Activated CD8-positive, alpha-beta T cell treated with anti-CD3 and anti-CD28 coated beads, Interleukin-2, amount 10 ng/mL, durations not matched to agents 7 days and 5 days (primary cell): ENCODE measurements around the gene FOXP4. TPM values are rescaled to one million over a fixed set of nuclear protein-coding genes. Genes with fewer than 3 reads are reported as not detected.

Source experiments
- ATAC-seq: fragments of 150-1000 bp; cut with Tn5 transposase; one replicate; pipeline ENCODE4 v1.10.0; 2021; ENCODE audit warnings: moderate library complexity
- CTCF ChIA-PET: fragments of 350-600 bp; sonication (Branson Sonifier 250); formaldehyde crosslinking; loops from one replicate; lab custom pipeline; 2021; ENCODE audit warnings: antibody characterized with exemption; lab: Charles Lee
- POLR2A ChIA-PET: fragments of 350-600 bp; sonication (Branson Sonifier 250); formaldehyde crosslinking; loops from one replicate; lab custom pipeline; 2021; ENCODE audit warnings: antibody characterized with exemption; lab: Charles Lee
- DNase-seq: peaks from one replicate; pipeline ENCODE4 v3.0.0-alpha.2; 2020
- H3K27ac Mint-ChIP-seq: one replicate; pipeline ENCODE4 v1.8.0; 2021; ENCODE audit warnings: mild to moderate bottlenecking, mixed read lengths
- H3K27me3 Mint-ChIP-seq: one replicate; pipeline ENCODE4 v1.8.0; 2021; ENCODE audit warnings: low read depth, mixed read lengths
- H3K36me3 Mint-ChIP-seq: one replicate; pipeline ENCODE4 v1.8.0; 2021; ENCODE audit warnings: low read depth, mixed read lengths
- H3K4me1 Mint-ChIP-seq: one replicate; pipeline ENCODE4 v1.8.0; 2021; ENCODE audit warnings: low read depth, mixed read lengths
- H3K4me3 Mint-ChIP-seq: one replicate; pipeline ENCODE4 v1.8.0; 2021; ENCODE audit warnings: mild to moderate bottlenecking, mixed read lengths
- H3K9me3 Mint-ChIP-seq: one replicate; pipeline ENCODE4 v1.8.0; 2022; ENCODE audit warnings: mixed read lengths; ENCODE audit not compliant: insufficient read depth
- total RNA-seq, 2 experiments: library from RNA; stranded (reverse); gene quantifications; one replicate each; pipeline ENCODE4 v1.2.3, GENCODE V29; 2021

The FOXP4 gene
- total RNA-seq, 2 experiments from 2014 or later: 6.7 to 7.1 TPM

DNA sequence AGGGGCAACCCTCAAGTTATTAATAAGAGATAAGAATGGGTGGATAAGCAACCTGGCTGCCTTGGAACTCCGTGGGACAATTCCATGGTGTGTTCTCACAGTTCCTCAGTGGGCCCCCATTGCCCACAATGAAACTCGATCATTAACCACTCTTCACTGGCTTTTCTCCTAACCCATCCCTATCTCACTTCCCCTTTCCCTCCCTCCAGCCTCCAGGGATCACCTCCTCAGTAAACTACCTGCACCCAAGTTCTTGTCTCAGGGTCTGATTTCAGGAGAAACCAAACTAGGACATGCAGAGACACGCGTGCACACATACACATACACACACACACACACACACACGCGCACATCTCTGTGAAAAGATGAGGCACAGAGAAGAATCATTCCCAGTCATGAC, 37.7 kb upstream of the FOXP4 start:
- ATAC-seq: no peak
- Mint-ChIP-seq H3K9me3 (no peaks in the 10 kb centered on the region), H3K36me3 (no peaks in the 10 kb centered on the region), H3K4me3 (no peak overlapping the region), H3K27me3 (peaks cover 71% of the 10 kb centered on the region), H3K4me1 (peaks cover 12% of the 10 kb centered on the region), H3K27ac (no peak overlapping the region)
- ChIA-PET CTCF (interaction anchor here (1.1 kb wide), 1 partner anchor 21 kb away, joined by 3 read pairs; no protein-coding TSS in a partner anchor), POLR2A (no interaction called here)
- no peak for DNase-seq

DNA sequence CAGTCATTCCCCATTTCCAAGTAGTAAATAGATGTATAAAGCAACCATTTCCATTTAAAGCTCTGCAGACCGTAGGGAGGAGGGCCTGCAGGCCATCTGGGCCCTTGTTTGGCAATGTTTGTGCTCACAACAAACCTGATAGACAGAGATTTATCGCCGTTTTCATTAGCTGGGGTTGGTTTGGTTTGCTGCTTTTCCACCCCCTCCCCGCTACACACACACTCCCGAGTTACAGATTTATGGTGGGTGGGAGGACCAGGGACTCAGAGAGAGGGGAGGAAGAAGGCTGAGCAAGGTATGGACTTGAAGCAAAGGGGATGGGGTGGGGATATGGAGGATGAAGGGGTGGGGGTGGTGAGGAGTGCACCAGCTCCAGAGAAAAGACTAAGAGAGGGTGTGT, 36.6 kb upstream of the FOXP4 start:
- no peak overlapping the region for H3K27ac Mint-ChIP-seq
- H3K4me3 Mint-ChIP-seq: no peak overlapping the region

DNA sequence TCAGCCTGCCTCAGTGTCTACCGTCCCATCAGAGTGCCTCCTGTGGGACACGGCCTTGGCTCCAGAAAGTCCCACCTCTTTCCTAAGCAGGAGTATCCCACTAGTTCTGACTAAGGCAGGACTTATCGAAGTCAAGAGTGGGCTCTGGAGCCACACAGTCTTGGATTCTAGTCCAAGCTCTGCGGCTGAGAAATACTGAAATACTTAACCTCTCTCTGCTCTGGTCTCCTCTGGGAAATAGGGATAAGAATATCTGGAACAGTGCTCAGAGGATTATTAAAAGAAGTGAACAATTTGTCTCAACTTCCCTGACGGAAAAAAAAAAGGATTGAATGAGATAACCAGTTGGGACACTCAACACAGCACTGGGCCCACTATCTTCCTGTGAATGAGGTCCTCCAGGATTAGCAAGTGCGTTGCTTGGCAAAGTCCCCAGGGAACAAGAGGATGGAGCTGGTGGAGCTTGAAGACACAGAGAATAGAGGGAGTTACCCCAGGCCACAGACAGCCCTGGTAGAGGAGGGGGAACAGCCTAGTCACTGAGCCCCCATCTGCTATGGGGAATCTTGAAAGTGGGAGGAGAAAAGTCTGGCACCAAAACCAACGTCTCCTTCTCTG, 34.6 kb upstream of the FOXP4 start:
- H3K27ac Mint-ChIP-seq: no peak overlapping the region
- H3K27me3 Mint-ChIP-seq: peaks cover 57% of the 10 kb centered on the region
- no peaks in the 10 kb centered on the region for H3K9me3 Mint-ChIP-seq
- H3K4me3 Mint-ChIP-seq: no peak overlapping the region
- H3K36me3 Mint-ChIP-seq: no peaks in the 10 kb centered on the region
- DNase-seq (no peak), ATAC-seq (no peak)
- ChIA-PET POLR2A (no interaction called here), CTCF (interaction anchor here (1.0 kb wide), 1 partner anchor 87 kb away, joined by 3 read pairs; no protein-coding TSS in a partner anchor)
- H3K4me1 Mint-ChIP-seq: no peaks in the 10 kb centered on the region

More for the DNA sequence above, 36.6 kb upstream of the FOXP4 start:
- no peak for DNase-seq
- ChIA-PET CTCF (interaction anchor here (1.1 kb wide), 1 partner anchor 22 kb away, joined by 3 read pairs; no protein-coding TSS in a partner anchor), POLR2A (interaction anchor here (1.1 kb wide), 1 partner anchor 12 kb away, joined by 3 read pairs; no protein-coding TSS in a partner anchor)
- Mint-ChIP-seq H3K27me3 (peaks cover 70% of the 10 kb centered on the region), H3K9me3 (no peaks in the 10 kb centered on the region), H3K4me1 (peaks cover 8% of the 10 kb centered on the region), H3K36me3 (no peaks in the 10 kb centered on the region)
- ATAC-seq: no peak

GRCh38 chr6:41512146-41512701, 34.0 kb upstream of the FOXP4 start:
- Mint-ChIP-seq H3K36me3 (no peaks in the 10 kb centered on the region), H3K27ac (no peak overlapping the region), H3K27me3 (peaks cover 58% of the 10 kb centered on the region), H3K9me3 (no peaks in the 10 kb centered on the region), H3K4me3 (no peak overlapping the region), H3K4me1 (no peaks in the 10 kb centered on the region)
- DNase-seq (no peak), ATAC-seq (no peak)
- ChIA-PET CTCF (interaction anchor here (1.0 kb wide), 1 partner anchor 88 kb away, joined by 3 read pairs; no protein-coding TSS in a partner anchor), POLR2A (no interaction called here)

DNA sequence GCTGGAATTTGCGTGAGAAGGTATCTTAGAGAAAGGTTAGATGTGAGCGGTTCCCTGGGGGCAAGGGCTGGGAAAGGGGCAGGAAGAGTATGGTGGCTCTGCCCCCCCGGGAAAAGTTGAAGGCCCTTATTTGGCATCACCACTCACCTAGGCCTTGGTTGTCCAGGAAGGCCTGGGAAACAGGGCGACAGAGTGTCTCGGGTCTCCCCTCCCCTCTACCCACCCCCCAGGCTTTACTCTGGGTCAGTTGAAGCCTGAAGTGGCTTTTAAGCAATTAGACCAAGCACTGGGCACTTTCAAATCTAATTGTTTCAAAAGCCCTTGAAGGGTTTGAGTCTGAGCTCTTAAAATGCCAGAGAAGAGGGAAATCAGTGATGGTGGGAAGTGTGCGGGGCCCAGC, 30.2 kb upstream of the FOXP4 start:
- Mint-ChIP-seq H3K27me3 (peaks cover 42% of the 10 kb centered on the region), H3K4me3 (no peak overlapping the region), H3K9me3 (no peaks in the 10 kb centered on the region), H3K27ac (no peak overlapping the region), H3K4me1 (no peaks in the 10 kb centered on the region), H3K36me3 (no peaks in the 10 kb centered on the region)
- CTCF ChIA-PET: interaction anchor here (1.3 kb wide), 1 partner anchor 197 kb away, joined by 3 read pairs; no protein-coding TSS in a partner anchor
- ATAC-seq: no peak
- POLR2A ChIA-PET: no interaction called here
- DNase-seq: no peak

- no peak overlapping the region for H3K4me3 Mint-ChIP-seq
- H3K27me3 Mint-ChIP-seq: peaks cover 39% of the 10 kb centered on the region
- ChIA-PET POLR2A (no interaction called here), CTCF (interaction anchor here (1.3 kb wide), 1 partner anchor 94 kb away, joined by 4 read pairs; no protein-coding TSS in a partner anchor)
- H3K27ac Mint-ChIP-seq: no peak overlapping the region
- ATAC-seq (no peak), DNase-seq (no peak)
- no peaks in the 10 kb centered on the region for H3K36me3 Mint-ChIP-seq
- H3K4me1 Mint-ChIP-seq: no peaks in the 10 kb centered on the region
- no peaks in the 10 kb centered on the region for H3K9me3 Mint-ChIP-seq
These were observed 28.1 kb upstream of the FOXP4 start for GRCh38 chr6:41518118-41518517.

DNA sequence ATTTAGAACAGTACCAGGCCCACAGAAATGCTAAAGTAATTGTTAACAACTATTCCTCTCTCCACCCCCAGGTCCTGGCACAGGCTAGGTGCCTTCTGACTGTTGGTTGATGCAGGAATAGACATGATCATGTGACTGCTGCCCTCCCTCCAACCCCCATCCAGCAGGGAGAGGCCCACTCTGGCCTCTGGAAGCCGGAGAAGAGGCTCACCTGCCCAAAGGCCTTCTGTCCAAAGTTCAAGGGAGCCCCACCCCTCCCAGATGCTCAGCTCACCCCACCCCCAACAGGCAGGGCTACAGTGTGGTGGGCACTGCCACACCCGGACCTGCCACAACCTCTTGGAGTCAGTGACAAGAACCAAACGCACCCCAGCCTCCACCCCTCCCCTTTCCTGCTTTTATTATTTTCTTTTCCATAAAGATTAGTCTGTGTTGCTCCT, 26.9 kb upstream of the FOXP4 start:
- H3K27ac Mint-ChIP-seq: no peak overlapping the region
- CTCF ChIA-PET: no interaction called here
- ATAC-seq: no peak

DNA sequence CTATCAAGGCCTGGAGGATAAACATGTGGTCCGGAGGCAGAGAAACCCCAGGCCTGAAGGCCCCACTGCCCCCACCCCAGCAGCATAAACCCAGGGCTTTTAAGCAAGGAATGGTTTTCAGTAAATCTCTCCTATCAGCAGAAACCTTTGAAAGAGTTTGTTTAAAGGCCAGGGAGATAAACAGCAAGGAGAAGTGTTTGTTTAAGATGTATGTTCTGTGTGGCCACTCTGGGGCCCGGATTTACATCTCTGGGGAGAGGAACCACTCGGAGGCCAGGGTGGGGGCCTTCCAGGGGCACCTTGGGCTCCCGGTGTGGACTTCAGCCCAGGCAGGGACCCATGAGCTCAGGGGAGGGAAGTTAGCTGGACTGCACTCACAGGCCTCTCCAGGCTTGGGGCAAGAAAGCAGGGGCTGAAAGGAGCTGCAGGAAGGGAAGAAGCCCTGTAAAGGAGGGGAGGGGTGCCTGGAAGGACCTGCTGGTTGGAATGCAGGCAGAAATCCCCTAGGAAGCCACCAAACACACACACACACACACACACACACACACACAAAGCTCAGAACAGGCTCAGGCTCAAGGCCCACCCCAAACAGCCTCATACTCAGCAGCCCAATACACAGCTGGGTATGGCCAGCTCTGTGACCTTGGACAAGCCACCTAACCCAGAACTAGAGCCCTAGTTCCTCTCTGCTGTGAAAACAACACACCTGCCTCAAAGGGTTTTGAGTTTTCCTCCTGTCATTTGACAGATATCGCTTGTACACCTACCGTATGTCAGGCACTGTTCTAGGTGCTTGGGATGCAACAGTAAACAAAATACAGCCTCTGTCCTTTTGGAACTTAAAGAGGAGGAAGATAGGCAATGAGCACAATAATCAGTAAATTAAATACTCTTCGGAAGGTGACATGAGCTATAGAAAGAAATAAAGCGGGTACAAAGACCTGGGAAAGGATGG, 26.2 kb upstream of the FOXP4 start:
- ChIA-PET CTCF (no interaction called here), POLR2A (no interaction called here)
- H3K9me3 Mint-ChIP-seq: no peaks in the 10 kb centered on the region
- no peak overlapping the region for H3K27ac Mint-ChIP-seq
- ATAC-seq: no peak
- H3K36me3 Mint-ChIP-seq: no peaks in the 10 kb centered on the region
- DNase-seq: no peak
- no peaks in the 10 kb centered on the region for H3K4me1 Mint-ChIP-seq
- H3K4me3 Mint-ChIP-seq: no peak overlapping the region
- peaks cover 33% of the 10 kb centered on the region for H3K27me3 Mint-ChIP-seq

More for the DNA sequence above, 26.9 kb upstream of the FOXP4 start:
- Mint-ChIP-seq H3K9me3 (no peaks in the 10 kb centered on the region), H3K27me3 (peaks cover 33% of the 10 kb centered on the region), H3K4me3 (no peak overlapping the region), H3K4me1 (no peaks in the 10 kb centered on the region), H3K36me3 (no peaks in the 10 kb centered on the region)
- POLR2A ChIA-PET: no interaction called here
- no peak for DNase-seq

DNA sequence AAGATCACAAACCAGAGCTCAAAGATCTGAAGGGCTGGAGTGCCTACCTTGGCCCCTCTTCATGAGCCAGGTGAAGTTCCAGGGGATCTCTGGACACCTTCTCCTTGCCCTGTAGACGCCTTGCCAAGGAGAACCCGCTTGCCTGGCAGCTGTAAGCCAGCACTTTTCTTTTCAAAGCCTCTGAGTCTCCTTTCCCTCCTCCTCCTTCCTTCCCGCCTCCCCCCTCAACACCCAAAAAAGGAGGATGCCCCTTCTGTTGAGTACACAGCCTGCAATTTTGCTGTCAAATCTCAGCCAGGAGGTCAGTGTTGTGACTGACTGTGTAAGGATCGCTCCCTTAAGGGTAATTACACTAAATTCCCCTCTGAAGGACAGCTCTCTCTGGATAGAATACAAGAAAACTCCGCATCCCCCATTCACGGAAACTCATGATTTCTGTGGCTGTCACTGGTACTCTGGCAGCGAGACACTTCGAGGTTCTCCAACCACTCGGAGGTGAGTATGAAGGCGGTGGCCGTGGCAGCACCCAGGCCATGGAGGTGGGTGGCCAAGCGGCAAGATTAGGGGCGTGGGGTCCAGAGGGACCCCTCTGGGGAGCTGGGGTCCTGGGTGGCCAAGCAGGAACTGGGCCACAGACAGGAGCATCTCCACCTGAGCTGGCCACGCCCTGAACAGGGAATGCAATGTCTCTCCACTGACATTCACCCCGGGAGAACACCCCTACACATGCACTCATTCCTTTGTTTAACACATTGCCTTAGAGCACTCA, 23.2 kb upstream of the FOXP4 start:
- Mint-ChIP-seq H3K36me3 (no peaks in the 10 kb centered on the region), H3K4me1 (no peaks in the 10 kb centered on the region), H3K27ac (no peak overlapping the region), H3K9me3 (no peaks in the 10 kb centered on the region), H3K27me3 (peaks cover 43% of the 10 kb centered on the region), H3K4me3 (no peak overlapping the region)
- CTCF ChIA-PET: no interaction called here
- ATAC-seq (no peak), DNase-seq (no peak)
- POLR2A ChIA-PET: interaction anchor here (0.6 kb wide), 1 partner anchor 9 kb away, joined by 3 read pairs; no protein-coding TSS in a partner anchor

GRCh38 chr6:41523915-41524633, 22.1 kb upstream of the FOXP4 start:
- ATAC-seq (no peak), DNase-seq (no peak)
- Mint-ChIP-seq H3K4me1 (no peaks in the 10 kb centered on the region), H3K9me3 (no peaks in the 10 kb centered on the region), H3K4me3 (no peak overlapping the region), H3K27ac (no peak overlapping the region), H3K36me3 (no peaks in the 10 kb centered on the region), H3K27me3 (peaks cover 49% of the 10 kb centered on the region)
- ChIA-PET CTCF (no interaction called here), POLR2A (no interaction called here)

DNA sequence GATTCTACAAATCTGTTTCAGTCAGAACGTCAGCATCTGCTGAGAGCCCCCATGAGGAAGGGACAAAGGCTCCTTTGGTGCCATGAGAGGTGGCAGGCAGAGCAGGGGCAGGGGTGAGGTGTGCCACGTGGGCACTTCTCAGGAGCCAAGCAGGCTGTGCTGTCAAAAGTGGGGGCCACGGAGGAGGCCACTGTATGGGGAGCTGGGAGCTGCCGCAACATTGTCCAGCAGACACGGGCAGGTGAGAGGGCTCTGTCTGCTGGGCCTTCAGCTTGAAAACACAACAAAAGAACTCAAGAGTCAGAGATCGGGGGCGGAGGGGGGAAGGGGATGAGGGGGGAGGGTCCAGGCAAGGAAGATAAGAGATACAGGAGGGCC, 21.6 kb upstream of the FOXP4 start:
- Mint-ChIP-seq H3K9me3 (no peaks in the 10 kb centered on the region), H3K27ac (no peak overlapping the region), H3K4me1 (no peaks in the 10 kb centered on the region), H3K4me3 (no peak overlapping the region), H3K36me3 (no peaks in the 10 kb centered on the region), H3K27me3 (peaks cover 51% of the 10 kb centered on the region)
- ATAC-seq: no peak
- ChIA-PET CTCF (no interaction called here), POLR2A (no interaction called here)
- DNase-seq: no peak
